Head of caudate nucleus (tissue), 42 donors: ENCODE results near the gene SPINK6.

ENCODE experiments used
- DNase-seq, 42 donors: peaks; one replicate each; pipeline versions ENCODE4 v3.0.0 to v3.0.0-alpha.2; 2020 to 2021; ENCODE audit warnings: mixed read lengths in 7 of 42
- intact Hi-C: fragments of 100-400 bp; cut with DNase I; formaldehyde crosslinking; loops from one replicate; pipeline ENCODE4 v1.15.0; 2022

Gene SPINK6

GRCh38 chr5:148202531-148203203 lies at the start of gene SPINK6:
Gene SPINK6, plus strand, starts transcription at chr5:148203042. Its CDS starts 55 bp downstream, at chr5:148203097.
- intact Hi-C loops = no loop called here
- no peak for DNase-seq

- intact Hi-C loops = no loop called here
Observed at GRCh38 chr5:148156609-148157008, 46.2 kb upstream of the SPINK6 start.

GRCh38 chr5:148162038-148162437 lies 40.8 kb upstream of the SPINK6 start:
- intact Hi-C loops = no loop called here
- no peak for DNase-seq

More at GRCh38 chr5:148156609-148157008, 46.2 kb upstream of the SPINK6 start:
- no peak for DNase-seq

- no peak for DNase-seq
- intact Hi-C loops = no loop called here
Observed at GRCh38 chr5:148163345-148163744, 39.5 kb upstream of the SPINK6 start.

- intact Hi-C loops = no loop called here
- no peak for DNase-seq
Observed at GRCh38 chr5:148166550-148167283, 36.1 kb upstream of the SPINK6 start.

- intact Hi-C loops = no loop called here
- DNase-seq = no peak
Observed at GRCh38 chr5:148168246-148168645, 34.6 kb upstream of the SPINK6 start, which contains the start of gene SPINK14. Gene SPINK14, plus strand, starts transcription at chr5:148168546. Its CDS starts 1,187 bp downstream, at chr5:148169733.

- intact Hi-C loops = loop anchor here (10.0 kb wide), 1 partner anchor 562 kb away; no protein-coding TSS in a partner anchor
- no peak for DNase-seq
Observed at GRCh38 chr5:148172377-148172776, 30.5 kb upstream of the SPINK6 start.

- no peak for DNase-seq
- intact Hi-C loops = loop anchor here (10.0 kb wide), 1 partner anchor 558 kb away; no protein-coding TSS in a partner anchor
Observed at GRCh38 chr5:148176480-148176879, 26.4 kb upstream of the SPINK6 start.

- intact Hi-C loops = loop anchor here (10.0 kb wide), 1 partner anchor 558 kb away; no protein-coding TSS in a partner anchor
- DNase-seq = no peak
Observed at GRCh38 chr5:148177207-148177606, 25.6 kb upstream of the SPINK6 start.

GRCh38 chr5:148179234-148179824 lies 23.5 kb upstream of the SPINK6 start:
- peak in 10 of 42 donors; percentile 8 to 53 (median 27) for DNase-seq
- intact Hi-C loops = loop anchor here (10.0 kb wide), 1 partner anchor 555 kb away; no protein-coding TSS in a partner anchor

- intact Hi-C loops = loop anchor here (10.0 kb wide), 1 partner anchor 178 kb away; no protein-coding TSS in a partner anchor
- no peak for DNase-seq
Observed at GRCh38 chr5:148186248-148187003, 16.4 kb upstream of the SPINK6 start.

- intact Hi-C loops = no loop called here
- no peak for DNase-seq
Observed at GRCh38 chr5:148191010-148191409, 11.8 kb upstream of the SPINK6 start.

- intact Hi-C loops = no loop called here
- no peak for DNase-seq
Observed at GRCh38 chr5:148193202-148193601, 9.6 kb upstream of the SPINK6 start.

GRCh38 chr5:148201151-148201550 lies 1.7 kb upstream of the SPINK6 start:
- no peak for DNase-seq
- intact Hi-C loops = no loop called here

- no peak for DNase-seq
- intact Hi-C loops = no loop called here
Observed at GRCh38 chr5:148205044-148205806, 2.4 kb downstream of the SPINK6 start.

GRCh38 chr5:148205865-148206264 lies 3.0 kb downstream of the SPINK6 start:
- DNase-seq = no peak
- intact Hi-C loops = no loop called here

- no peak for DNase-seq
- intact Hi-C loops = no loop called here
Observed at GRCh38 chr5:148206620-148207019, 3.8 kb downstream of the SPINK6 start.

GRCh38 chr5:148208226-148208625 lies 5.4 kb downstream of the SPINK6 start:
- intact Hi-C loops = no loop called here
- DNase-seq = no peak
